GM19035 (cell line): ENCODE results near the gene MC3R.
A peak's percentile ranks its signal among the peaks of the same experiment; 100 is the strongest.
"Not testable (repeated sequence)": the region's sequence is repeated elsewhere in the genome, so short reads cannot be mapped to it uniquely, and the experiment has no call there.

Experiments
- ATAC-seq: cut with Tn5 transposase; IDR thresholded peaks from one replicate; pipeline ENCODE4 v1.9.1; 2021; ENCODE audit not compliant: unreplicated experiment

The MC3R gene

DNA sequence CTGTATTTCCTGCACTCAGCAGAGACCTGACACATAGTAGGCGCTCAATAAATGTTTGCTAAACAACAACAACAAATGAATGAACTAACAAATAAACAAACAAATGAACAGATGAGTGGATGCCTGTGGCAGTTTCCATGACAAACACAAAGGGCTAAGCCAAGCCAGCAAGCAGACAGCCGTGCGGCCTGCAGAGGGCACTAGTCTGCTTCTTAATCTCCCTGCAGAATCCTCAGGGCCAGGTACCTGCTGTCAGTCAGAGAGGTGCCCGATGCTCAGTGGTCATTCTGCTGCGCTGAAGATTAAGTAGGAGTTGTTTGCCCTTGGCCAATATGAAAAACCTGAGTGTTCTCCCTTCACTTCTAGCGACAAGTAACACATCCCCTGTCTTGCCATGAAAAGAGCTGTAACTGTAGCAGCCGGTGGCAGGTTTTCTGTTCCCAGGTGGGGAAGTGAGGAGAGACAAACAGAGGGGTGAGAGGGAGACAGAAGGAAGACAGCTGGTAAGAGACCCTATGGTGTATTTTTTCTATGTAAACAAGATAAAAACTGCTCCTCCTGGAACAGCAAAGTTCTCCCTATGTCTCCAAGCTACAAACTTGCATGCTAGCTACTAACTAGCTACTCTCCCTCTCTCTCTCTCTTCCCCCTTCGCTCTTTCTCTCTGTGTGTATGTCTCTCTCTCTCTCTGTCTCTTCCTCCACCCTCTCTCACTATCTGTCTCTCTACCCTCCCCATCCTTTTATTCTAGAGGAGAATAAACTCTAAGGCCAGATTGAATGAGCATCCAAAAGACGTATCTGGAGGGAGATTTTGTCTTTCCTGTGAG, at the start of gene MC3R:
Gene MC3R (plus strand): TSS at position 779 of the 829 bp plus-strand sequence. CDS start 112 bp downstream, outside the sequence.
- ATAC-seq = peak; percentile 73

DNA sequence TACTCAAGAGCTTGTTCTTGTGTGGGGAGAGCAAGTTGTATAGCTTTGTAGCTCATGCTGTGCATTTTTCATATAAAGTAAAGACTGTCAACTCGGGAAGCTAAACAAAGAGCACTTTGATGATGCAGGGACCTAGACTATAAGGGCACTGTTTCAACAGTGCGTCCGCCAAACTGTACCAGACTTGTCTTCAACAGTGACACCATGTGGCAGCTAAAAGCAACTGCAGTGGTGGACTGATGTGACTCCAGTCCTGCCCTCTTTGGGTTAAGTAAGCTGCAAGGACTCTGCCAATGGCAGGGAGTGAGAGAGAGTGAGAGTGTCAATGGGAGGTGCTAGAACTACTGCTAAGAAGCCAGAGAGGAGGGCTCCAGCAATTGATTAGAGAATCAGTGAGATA, 48.1 kb upstream of the MC3R start:
- ATAC-seq = no peak

DNA sequence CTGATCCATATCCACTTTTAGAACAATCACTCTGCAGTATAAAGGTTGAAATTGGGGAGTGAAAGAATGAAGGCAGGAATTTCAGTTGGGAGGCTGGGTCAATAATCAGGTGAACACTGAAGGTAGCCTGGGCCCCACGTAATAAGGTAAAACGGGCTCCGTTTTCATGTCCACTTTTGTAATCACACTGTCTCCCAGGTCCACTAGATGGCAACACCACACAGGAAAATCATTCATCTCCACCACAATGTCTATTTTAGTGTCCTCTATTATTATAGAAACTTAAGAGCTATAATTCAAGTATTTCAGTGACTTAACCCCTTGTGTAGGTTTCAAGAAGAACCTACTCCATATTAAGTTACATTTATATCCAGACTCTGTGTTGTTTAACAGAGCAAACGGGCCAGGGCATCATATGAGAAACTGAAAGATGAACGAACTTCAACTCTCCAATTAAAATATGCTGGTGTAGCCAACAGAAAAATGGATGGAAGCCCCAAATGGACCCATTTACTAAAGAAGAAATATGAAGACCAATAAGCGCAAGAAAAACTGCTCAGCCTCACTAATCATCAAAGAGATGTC, 45.9 kb upstream of the MC3R start:
- no peak for ATAC-seq

DNA sequence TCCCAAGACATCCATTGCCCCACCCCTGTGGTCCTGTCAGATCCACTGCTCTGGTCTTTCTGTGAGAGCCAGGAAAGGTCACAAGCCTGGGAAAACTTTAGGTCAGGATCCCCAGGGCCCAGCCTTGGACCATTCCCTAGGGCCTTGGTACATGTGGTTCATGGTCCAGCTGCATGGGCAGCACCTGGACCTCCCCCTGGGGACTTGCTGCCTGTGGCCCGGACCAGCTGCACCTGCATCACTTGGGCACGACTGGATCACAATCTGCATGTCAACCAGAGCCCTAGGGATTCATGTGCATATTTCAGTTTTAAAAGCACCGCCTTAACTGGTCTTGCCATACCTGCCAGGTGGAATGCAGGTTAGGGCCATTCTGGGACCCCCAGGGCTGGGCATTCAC, 44.3 kb upstream of the MC3R start:
- no peak for ATAC-seq

DNA sequence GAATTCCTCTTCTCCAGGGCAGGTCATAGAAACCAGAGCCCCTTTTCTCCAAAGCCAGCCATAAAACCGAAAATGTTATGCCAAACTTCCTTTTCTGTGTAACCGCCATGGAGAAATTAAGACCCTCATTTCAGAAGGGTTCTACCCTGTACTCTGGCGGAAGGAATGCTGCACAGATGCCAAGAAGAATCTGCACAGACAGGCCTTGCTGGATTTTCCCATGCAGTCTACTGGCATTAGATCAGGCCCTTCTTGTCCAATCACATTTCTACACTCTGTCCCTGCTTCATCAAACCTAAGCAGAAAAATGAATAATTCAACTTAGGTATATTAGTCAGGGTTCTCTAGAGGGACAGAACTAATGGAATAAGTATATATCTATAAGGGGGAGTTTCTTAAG, 43.2 kb upstream of the MC3R start:
- no peak for ATAC-seq

DNA sequence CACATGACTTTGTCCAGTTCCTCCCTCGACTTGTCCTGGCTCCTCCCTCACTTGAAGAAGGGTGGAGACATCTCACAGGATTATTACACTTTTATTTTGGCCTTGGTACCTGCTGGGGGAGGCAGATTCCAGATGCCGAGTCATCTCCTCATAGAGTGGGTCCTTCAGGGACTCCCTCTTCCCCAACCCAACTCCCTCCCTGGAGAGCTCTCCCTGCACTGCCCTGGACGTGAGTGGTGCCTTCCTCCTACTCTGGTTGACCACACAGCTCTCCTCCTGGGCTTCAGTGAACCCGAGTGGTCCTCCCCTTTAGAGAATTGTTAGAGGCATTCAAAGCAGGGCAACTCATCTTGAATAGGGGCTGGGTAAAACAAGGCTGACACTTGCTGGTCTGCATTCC, 40.9 kb upstream of the MC3R start:
- no peak for ATAC-seq

DNA sequence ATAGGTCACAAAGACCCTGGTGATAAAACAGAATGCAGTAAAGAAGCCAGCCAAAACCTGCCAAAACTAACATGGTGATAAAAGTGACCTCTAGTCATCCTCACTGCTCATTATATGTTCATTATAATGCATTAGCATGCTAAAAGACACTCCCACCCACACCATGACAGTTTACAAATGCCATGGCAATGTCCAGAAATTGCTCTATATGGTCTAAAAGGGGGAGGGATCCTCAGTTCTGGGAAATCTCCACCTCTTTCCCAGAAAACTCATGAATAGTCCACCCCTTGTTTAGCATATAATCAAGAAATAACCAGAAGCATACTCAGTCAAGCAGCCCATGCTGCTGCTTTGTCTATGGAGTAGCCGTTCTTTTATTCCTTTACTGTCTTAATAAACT, 40.4 kb upstream of the MC3R start:
- no peak for ATAC-seq

DNA sequence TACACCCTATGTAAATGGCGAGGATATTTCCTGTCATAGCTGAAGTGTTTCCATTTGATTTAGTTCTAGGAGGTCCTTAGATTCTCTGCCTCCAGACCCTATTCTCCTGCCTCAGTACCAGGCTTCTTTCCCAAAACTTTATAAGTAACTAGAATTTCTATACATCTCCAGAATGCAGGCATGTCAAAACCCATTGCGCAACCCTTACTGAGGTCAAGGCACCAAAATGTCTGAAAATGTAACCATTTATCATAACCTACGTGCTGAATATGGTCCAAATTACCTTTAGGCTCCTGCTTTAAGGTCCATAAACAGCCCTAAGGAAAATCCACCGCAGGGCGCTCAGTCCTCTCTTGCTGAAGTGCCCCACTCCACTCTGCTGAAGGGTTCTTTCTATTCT, 37.5 kb upstream of the MC3R start:
- ATAC-seq = no peak

DNA sequence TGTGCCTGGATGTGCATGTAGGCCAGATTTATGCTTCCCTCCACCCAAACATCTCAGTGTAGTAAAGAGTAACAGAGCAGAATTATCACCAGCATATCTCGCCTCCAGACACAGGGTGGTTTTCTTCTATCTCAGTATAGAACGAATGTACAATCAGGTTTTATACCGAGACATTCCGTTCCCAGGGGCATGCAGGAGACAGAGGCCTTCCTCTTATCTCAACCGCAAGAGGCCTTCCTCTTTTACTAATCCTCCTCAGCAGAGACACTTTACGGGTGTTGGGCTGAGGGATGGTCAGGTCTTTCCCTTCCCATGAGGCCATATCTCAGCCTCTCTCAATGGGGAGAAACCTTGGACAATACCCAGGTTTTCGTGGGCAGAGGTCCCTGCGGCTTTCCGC, 36.4 kb upstream of the MC3R start:
- ATAC-seq = no peak

DNA sequence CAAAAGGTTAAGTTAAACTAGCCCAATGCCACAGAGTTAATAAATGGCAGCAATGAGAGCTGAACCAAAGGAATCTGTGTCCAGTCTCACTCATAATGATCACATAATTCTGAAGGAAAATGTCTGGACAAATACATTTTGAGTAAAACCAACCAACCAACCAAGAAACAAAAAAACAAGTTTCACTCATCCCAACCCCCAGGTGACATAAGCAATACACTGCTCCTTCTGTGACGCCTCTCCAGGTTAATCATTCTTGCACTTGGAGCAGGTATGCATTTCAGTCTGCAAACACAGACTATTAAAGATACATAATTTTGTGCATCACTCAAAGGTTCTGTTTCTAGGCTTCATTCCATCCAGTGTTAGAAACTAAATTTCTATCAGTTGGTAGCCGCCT, 35.2 kb upstream of the MC3R start:
- no peak for ATAC-seq

DNA sequence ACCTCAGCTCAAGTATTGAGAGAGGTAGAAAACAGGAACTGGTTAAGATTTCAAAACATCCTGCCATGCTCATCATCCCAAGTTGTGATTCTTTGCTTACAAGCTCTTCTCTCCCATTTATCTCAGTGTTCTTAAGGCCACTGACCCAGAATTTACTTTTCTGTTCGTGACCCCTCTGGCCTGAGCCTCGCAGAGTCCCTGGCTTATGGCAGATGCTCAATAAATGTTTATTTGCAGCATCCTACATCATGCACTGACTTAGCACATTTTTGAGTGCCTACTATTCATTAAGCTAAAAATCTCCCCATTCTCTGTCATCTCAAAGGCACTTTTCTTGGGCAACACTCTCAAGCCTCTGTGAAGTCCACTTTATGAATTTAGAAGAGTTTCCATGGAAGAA, 33.4 kb upstream of the MC3R start:
- ATAC-seq = no peak

DNA sequence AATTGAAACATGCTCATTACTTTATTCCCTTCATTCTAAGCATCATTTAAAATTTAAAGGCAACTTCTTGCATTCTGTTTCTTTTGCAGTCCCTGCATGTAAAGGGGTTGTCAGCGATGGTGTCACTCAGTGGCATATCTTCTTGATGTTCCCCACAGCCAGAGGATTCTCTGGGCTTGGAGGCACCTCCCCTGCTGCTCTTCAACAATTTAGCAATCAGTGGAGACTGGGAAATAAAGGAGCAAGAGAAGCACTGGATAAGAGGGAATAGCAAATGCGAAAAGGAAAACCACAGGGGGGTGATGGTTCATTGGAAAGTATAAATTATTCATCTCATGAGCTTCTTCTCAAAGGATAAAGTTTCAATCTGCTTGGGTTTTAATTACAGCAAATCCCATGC, 30.7 kb upstream of the MC3R start:
- no peak for ATAC-seq

DNA sequence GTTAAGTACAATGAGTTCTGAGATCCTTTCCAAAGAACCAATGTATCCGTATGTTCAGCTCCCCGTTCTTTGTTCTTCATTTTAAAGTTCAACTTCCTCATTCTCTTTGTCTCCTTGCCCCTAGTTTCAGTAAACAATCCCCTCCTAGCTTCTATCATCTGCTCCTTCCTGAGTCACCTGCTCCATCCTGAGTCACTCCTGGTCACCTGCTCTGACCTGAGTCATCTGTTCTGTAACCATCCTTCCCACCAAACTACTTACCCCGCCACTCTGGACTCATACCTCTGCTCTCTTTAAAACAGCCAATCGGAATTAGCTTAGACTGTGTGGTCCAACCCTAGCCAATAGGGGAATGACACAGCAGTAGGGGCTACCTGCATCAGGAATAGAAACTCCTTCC, 27.3 kb upstream of the MC3R start:
- ATAC-seq = not testable (repeated sequence)

DNA sequence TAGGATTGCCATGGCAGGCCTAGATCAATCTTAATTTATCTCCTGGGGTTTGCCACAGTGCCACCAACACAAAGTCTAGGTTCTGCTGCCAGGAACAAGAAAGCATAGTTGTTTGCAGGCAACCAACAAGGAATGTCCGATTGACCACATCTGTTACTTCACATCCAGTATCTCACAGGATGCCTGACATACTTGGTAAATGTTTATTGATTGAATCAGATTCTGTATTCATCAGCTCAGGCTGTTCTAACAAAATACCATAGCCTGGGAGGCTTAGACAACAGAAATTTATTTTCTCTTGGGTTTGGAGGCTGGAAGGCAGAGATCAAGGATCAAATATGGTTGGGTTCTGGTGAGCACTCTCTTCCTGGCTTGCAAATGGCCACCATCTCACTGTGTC, 26.3 kb upstream of the MC3R start:
- ATAC-seq = no peak

DNA sequence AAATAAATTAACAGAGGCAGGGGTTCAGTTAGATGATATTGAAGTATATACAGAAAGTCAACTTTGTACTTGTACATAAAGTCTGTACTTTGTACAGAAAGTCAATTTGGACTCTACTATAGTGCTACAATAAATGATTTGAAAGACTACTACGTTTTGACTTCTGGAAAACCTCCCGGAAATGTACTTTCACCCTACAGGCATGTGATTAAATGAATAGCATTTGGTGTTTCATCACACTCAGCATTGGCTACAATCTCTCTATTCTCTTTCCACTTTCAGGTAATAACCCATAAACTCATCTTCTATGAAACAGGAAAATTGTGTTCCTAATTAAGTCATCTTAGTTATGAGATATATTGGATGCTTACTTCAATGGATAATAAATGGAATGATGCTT, 25.6 kb upstream of the MC3R start:
- no peak for ATAC-seq

DNA sequence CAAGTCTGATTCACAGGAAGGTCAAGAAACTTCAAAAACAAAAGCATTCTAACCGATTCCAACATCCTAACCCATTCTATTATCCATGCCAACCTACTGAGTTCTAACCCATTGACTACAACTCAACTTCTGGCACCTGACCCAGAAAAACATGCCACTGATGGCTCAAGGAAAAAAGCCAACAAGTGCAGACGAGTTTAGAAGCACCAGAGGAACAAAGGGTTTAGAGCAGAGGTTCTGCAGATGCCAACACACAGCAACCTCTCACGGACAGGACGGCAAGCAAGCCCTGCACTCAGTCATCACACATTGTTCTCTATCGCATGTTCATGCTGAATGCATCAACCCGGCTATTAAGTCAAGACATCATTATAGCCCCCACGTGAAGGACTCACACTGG, 25.2 kb upstream of the MC3R start:
- no peak for ATAC-seq

DNA sequence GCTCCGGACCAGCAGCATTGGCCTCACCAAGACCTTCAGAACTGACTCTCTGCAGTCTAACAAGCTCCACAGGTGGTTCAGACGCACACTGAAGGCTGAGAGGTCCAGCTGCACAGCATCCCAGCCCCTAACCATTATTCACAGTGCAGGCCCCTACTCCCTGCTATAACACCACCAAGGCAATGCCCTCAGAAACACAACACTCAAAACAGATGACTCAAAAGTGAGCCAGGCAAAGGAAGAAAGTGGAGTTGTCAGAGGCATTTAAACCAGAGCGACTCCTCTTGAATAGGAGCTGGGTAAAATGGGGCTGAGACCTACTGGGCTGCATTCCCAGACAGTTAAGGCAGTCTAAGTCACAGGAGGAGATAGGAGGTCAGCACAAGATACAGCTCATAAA, 20.5 kb upstream of the MC3R start:
- ATAC-seq = no peak

DNA sequence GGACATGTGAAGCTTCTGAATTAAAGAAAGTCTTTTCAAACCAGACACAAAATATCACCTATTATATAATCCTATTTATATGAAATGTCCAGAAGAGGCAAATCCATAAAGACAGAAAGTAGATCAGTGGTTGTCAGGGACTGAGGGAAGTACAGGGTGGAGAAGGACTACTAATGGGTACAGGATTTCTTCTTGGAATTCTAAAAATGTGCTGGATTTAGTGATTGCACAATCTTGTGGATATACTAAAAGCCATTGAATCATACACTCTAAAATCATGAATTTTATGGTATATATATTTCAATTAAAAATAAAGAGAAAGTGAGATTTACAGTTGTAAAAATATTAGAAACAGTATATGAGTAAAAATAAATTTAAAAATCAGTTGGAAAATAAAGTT, 18.7 kb upstream of the MC3R start:
- no peak for ATAC-seq

DNA sequence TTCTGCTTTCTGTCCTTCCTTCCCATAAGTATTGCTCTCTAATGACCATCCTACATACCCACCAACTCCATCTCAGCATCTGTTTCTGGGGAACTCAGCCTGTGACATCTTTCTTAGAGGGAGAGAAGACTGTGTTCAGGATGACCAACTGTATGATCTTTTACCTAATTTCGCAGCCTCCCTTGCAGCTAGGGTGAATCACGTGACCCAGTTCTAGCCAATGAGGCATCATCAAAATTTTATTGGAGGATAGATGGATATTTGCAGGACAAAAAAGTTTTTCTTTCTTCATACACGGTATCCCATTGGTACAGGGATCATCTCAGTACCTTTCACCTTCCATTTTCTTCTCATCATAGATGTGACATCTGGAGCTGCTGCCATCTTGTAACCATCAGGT, 14.4 kb upstream of the MC3R start:
- ATAC-seq = no peak

DNA sequence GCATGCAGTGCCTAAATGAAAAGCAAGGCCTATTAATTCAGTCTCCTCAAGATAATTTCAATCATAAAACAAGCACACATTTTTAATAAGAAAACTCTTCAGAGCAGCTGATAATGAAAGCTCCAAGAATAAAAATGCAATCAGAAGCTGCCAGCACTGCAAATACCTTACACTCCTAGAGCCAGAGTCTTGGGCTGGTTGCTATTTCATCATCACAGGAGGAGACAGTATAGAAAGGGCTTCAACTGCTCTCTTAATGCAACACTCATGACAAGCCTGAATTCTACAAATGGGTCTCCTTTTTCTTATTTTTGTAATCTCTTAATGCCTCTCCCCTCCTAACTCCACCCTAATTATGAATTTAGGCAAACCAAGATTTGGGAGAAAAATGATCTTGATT, 11.2 kb upstream of the MC3R start:
- no peak for ATAC-seq

DNA sequence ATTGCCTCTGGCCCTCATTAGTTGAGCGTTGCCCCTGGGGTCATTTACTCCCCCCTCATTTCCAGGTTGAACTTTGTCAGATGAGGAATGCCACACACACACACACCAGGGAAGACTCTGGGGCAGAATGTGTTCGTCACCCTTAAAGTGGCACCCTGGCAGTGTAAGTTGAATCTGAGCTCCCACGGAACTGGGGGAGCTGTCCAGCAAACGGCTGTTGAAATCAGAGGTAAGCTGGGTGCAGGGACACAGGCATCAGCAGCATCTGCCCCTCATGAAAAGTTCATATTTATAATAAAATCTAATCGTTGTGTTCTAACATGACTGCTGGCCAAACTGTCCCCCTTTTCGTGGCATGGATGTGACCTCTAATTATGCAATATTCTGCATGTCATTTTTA, 4.3 kb upstream of the MC3R start:
- ATAC-seq = no peak

DNA sequence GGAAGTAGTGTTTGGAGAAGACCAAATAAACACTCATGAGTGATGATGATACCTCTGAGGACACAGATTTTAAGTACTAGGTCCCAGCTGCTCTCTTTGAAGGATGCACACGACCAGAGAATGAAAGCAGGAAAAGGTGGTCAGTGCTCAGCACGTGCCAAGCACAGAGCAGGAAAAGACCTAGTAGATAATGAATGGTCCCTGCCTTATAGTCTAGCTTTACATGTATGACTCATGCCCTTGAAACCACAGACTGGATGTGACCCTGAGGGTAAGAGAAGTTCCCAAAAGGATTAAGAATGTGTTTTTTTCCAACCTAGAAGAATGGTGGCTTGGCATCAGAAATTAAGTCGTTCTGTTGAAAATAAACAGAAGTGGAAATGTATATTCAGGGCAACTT, 2.8 kb upstream of the MC3R start:
- ATAC-seq = no peak
